ENCODE results near the gene NLRP11. TPM values are rescaled to one million over a fixed set of nuclear protein-coding genes. Genes with fewer than 3 reads are reported as not detected.

NLRP11 gene
- total and polyA plus RNA-seq, 2 of the 4 experiments (the other 2 are of a cell fraction), result not detected

GRCh38 chr19:55857974-55858373 is 26.2 kb upstream of the NLRP11 start:
- 57% methylated on average over 8 of the region's 23 CpGs; no CpG with 5 or more reads in 1 of the 2 experiments for WGBS, 2 experiments (ENCODE audit: extremely low coverage in 2 of 2, insufficient read length in 1 of 2)
- no peak overlapping the region for H3K56ac ChIP-seq (ENCODE audit: extremely low read depth, insufficient read depth, low read length)
- H3K36me3 ChIP-seq (ENCODE audit: control insufficient read depth, insufficient read depth, low read length), result no peaks in the 10 kb centered on the region
- H2BK15ac ChIP-seq (ENCODE audit: low read depth, low read length), result no peak overlapping the region
- in situ Hi-C loops (cut with MboI; ENCODE audit: low sequenced_read_pairs), result no loop called here
- no peaks in the 10 kb centered on the region for H3K4me1 ChIP-seq (ENCODE audit: control insufficient read depth, insufficient read depth, low read length)
- no peak overlapping the region for H3K18ac ChIP-seq (ENCODE audit: low read depth, low read length)
- no peak overlapping the region for H2AK5ac ChIP-seq (ENCODE audit: low read depth, low read length)
- DNase-seq, result no peak
- no peaks in the 10 kb centered on the region for H3K79me1 ChIP-seq (ENCODE audit: low read depth in 1 of 2, low read length in 2 of 2)
- no peak overlapping the region for H4K5ac ChIP-seq (ENCODE audit: low read depth, low read length)
- dilution Hi-C loops (cut with HindIII; ENCODE audit: low sequenced_read_pairs, unreplicated experiment), result no loop called here
- H3K27ac ChIP-seq (ENCODE audit: insufficient read depth, low read length), result no peak overlapping the region
- H2AFZ ChIP-seq (replicated peaks; ENCODE audit: low read length, poor library complexity), result no peak overlapping the region
- no peak for ATAC-seq (ENCODE audit: low read depth)
- no peaks in the 10 kb centered on the region for H3K27me3 ChIP-seq (ENCODE audit: control insufficient read depth, insufficient read depth, low read length)
- H4K91ac ChIP-seq (ENCODE audit: insufficient read depth, low read depth, low read length), result no peak overlapping the region
- H3K4me3 ChIP-seq (ENCODE audit: insufficient read depth, low read depth, low read length), result no peak overlapping the region
- no peak overlapping the region for H2BK5ac ChIP-seq (ENCODE audit: low read depth, low read length, poor library complexity, severe bottlenecking)
- no peak for TF ChIP-seq MAFK (IDR thresholded peaks at IDR 0.05; ENCODE audit: low read depth, low read length)
- TF ChIP-seq USF2 (IDR thresholded peaks at IDR 0.05; ENCODE audit: low read depth, low read length), result no peak
- H3K4ac ChIP-seq (ENCODE audit: low read depth, low read length), result no peak overlapping the region
- no peak overlapping the region for H4K8ac ChIP-seq (ENCODE audit: low read depth in 2 of 2, low read length in 2 of 2)
- H2BK120ac ChIP-seq (ENCODE audit: low read depth, low read length), result no peak overlapping the region
- H4K20me1 ChIP-seq (ENCODE audit: insufficient read depth, low read length), result no peaks in the 10 kb centered on the region
- no peak overlapping the region for H3K9ac ChIP-seq (ENCODE audit: low read depth, low read length)
- H3K4me2 ChIP-seq (ENCODE audit: low read depth, low read length), result no peak overlapping the region
- ChIA-PET CTCF (no interaction called here), POLR2A (ENCODE audit: unreplicated experiment) (no interaction called here)
- H3K23ac ChIP-seq (ENCODE audit: low read depth, low read length), result no peak overlapping the region
- H3K14ac ChIP-seq (replicated peaks; ENCODE audit: low read depth, low read length), result no peak overlapping the region
- H2BK20ac ChIP-seq (ENCODE audit: low read depth, low read length), result no peak overlapping the region
- intact Hi-C loops (cut with micrococcal nuclease), result no loop called here
- H3K9me1 ChIP-seq (ENCODE audit: insufficient read depth, low read length), result no peaks in the 10 kb centered on the region
- peaks cover 38% of the 10 kb centered on the region for H3K9me3 ChIP-seq (ENCODE audit: control insufficient read depth, insufficient read depth, low read length)
- no peak overlapping the region for H2AK9ac ChIP-seq (replicated peaks; ENCODE audit: low read depth, low read length, poor library complexity)
- no TSS peak for BruUV-seq (replicated peaks)

Data from IMR-90 (cell line).